GM23338 (cell line): ENCODE results near the gene ELANE. TPM values are rescaled to one million over a fixed set of nuclear protein-coding genes. Genes with fewer than 3 reads are reported as not detected.

ENCODE experiments used
- ATAC-seq: fragments of 200-7000 bp; cut with Tn5 transposase; 3 replicates; pipeline ENCODE4 v1.9.1; 2020
- DNase-seq: peaks from one replicate; pipeline ENCODE4 v3.0.0-alpha.2; 2015; ENCODE audit warnings: low spot score
- H2AFZ ChIP-seq: fragments of 200-600 bp; sonication (generic); 2 replicates; pipeline ENCODE4 v1.8.0; 2016; ENCODE audit warnings: antibody characterized with exemption, mild to moderate bottlenecking, moderate library complexity
- H3F3A ChIP-seq: fragments of 200-600 bp; sonication (generic); replicated peaks from 2 replicates; pipeline ENCODE4 v1.8.0; 2017; ENCODE audit warnings: antibody characterized with exemption, mixed run types, low read depth
- H3K27ac ChIP-seq: fragments of 200-600 bp; sonication (generic); 2 replicates; pipeline ENCODE4 v1.6.1; 2016; ENCODE audit warnings: low read depth
- H3K27me3 ChIP-seq: fragments of 200-600 bp; sonication (generic); 2 replicates; pipeline ENCODE4 v1.8.0; 2016; ENCODE audit warnings: mild to moderate bottlenecking, mixed run types, moderate library complexity; ENCODE audit not compliant: insufficient read depth
- H3K36me3 ChIP-seq: fragments of 200-600 bp; sonication (generic); 2 replicates; pipeline ENCODE4 v1.8.0; 2016; ENCODE audit warnings: mild to moderate bottlenecking; ENCODE audit not compliant: insufficient read depth
- H3K4me1 ChIP-seq: fragments of 200-600 bp; sonication (generic); 2 replicates; pipeline ENCODE4 v1.8.0; 2016; ENCODE audit warnings: mild to moderate bottlenecking, moderate library complexity; ENCODE audit not compliant: insufficient read depth
- H3K4me2 ChIP-seq: fragments of 200-600 bp; sonication (generic); 2 replicates; pipeline ENCODE4 v1.7.1; 2017; ENCODE audit warnings: mixed run types
- H3K4me3 ChIP-seq: fragments of 200-600 bp; sonication (generic); 2 replicates; pipeline ENCODE4 v1.6.1; 2016; ENCODE audit warnings: mixed run types
- H3K79me2 ChIP-seq: fragments of 200-600 bp; sonication (generic); replicated peaks from 2 replicates; pipeline ENCODE4 v1.8.0; 2017; ENCODE audit warnings: mild to moderate bottlenecking; ENCODE audit not compliant: insufficient read depth
- H3K9me2 ChIP-seq: fragments of 200-600 bp; sonication (generic); 2 replicates; pipeline ENCODE4 v1.8.0; 2017; ENCODE audit not compliant: insufficient read depth
- H4K20me1 ChIP-seq: fragments of 200-600 bp; sonication (generic); replicated peaks from 2 replicates; pipeline ENCODE4 v1.8.0; 2017; ENCODE audit warnings: mild to moderate bottlenecking; ENCODE audit not compliant: insufficient read depth
- H3K27ac Mint-ChIP-seq: 2 replicates; pipeline ENCODE4 v1.8.0; 2020; ENCODE audit warnings: inconsistent platforms, mild to moderate bottlenecking, moderate library complexity, mixed read lengths
- H3K27me3 Mint-ChIP-seq: 3 replicates; pipeline ENCODE4 v1.8.0; 2022; ENCODE audit warnings: low read depth, mild to moderate bottlenecking, moderate library complexity, mixed read lengths, inconsistent platforms; ENCODE audit not compliant: insufficient read depth, poor library complexity
- H3K36me3 Mint-ChIP-seq: 3 replicates; pipeline ENCODE4 v1.8.0; 2021; ENCODE audit warnings: low read depth, mild to moderate bottlenecking, inconsistent platforms, moderate library complexity, mixed read lengths
- H3K4me1 Mint-ChIP-seq: 3 replicates; pipeline ENCODE4 v1.8.0; 2020; ENCODE audit warnings: mild to moderate bottlenecking, inconsistent platforms, mixed read lengths
- H3K4me3 Mint-ChIP-seq: 3 replicates; pipeline ENCODE4 v1.8.0; 2021; ENCODE audit warnings: moderate library complexity, mild to moderate bottlenecking, inconsistent platforms, mixed read lengths
- H3K9me3 Mint-ChIP-seq: 3 replicates; pipeline ENCODE4 v1.8.0; 2020; ENCODE audit warnings: moderate library complexity, mild to moderate bottlenecking, inconsistent platforms, mixed read lengths
- CREB1 ChIP-seq: fragments of 250-450 bp; sonication (Bioruptor Pico); IDR thresholded peaks from 2 replicates; pipeline ENCODE4 v1.5.0; 2020; ENCODE audit warnings: low read depth, mild to moderate bottlenecking, moderate library complexity
- CTCF ChIP-seq, 2 experiments: fragments of 200-600 bp in 1 of 2; sonication (generic) in 1 of 2; conservative IDR thresholded peaks; 2 replicates each; pipeline versions ENCODE4 v1.5.1 to v1.6.1; 2016 to 2017; ENCODE audit warnings: antibody characterized with exemption in 2 of 2, low read depth in 2 of 2, mild to moderate bottlenecking in 2 of 2, moderate library complexity in 1 of 2
- ETS1 ChIP-seq: IDR thresholded peaks from 2 replicates; pipeline ENCODE4 v1.6.1; 2016; ENCODE audit warnings: antibody characterized with exemption
- EZH2phosphoT487 ChIP-seq: fragments of 200-600 bp; sonication (generic); IDR thresholded peaks from one replicate; pipeline ENCODE4 v1.8.1; 2018; ENCODE audit warnings: antibody characterized with exemption; ENCODE audit not compliant: unreplicated experiment
- JUNB ChIP-seq: IDR thresholded peaks from one replicate; pipeline ENCODE4 v1.6.1; 2016; ENCODE audit warnings: antibody characterized with exemption; ENCODE audit not compliant: unreplicated experiment
- NANOG ChIP-seq: IDR thresholded peaks from 2 replicates; pipeline ENCODE4 v1.6.1; 2016; ENCODE audit warnings: antibody characterized with exemption, borderline replicate concordance
- POLR2AphosphoS5 ChIP-seq: IDR thresholded peaks from 2 replicates; pipeline ENCODE4 v1.6.1; 2016; ENCODE audit warnings: antibody characterized with exemption, low read depth
- REST ChIP-seq: IDR thresholded peaks from one replicate; pipeline ENCODE4 v1.6.1; 2018; ENCODE audit warnings: antibody characterized with exemption; ENCODE audit not compliant: unreplicated experiment
- STAT1 ChIP-seq: IDR thresholded peaks from one replicate; pipeline ENCODE4 v1.6.1; 2016; ENCODE audit warnings: antibody characterized with exemption; ENCODE audit not compliant: unreplicated experiment
- ZNF114 ChIP-seq: fragments of 250-450 bp; sonication (Bioruptor Pico); IDR thresholded peaks from 2 replicates; pipeline ENCODE4 v1.5.0; 2020; ENCODE audit warnings: mild to moderate bottlenecking, moderate library complexity
- ZNF331 ChIP-seq: fragments of 250-450 bp; sonication (Bioruptor Pico); IDR thresholded peaks from 2 replicates; pipeline ENCODE4 v1.5.0; 2020; ENCODE audit warnings: low read depth, mild to moderate bottlenecking, moderate library complexity
- polyA plus RNA-seq: library from polyadenylated mRNA; unstranded; fragments of >200 nt; fragmentation: Nextera tagmentation; extraction: Ambion mirVana; gene quantifications from 2 replicates; pipeline ENCODE4 v1.2.1, GENCODE V29; 2016
- total RNA-seq: library from RNA; depleted of rRNA; stranded (reverse); fragments of >200 nt; shearing (Covaris generic); gene quantifications from 2 replicates; pipeline ENCODE4 v1.2.3, GENCODE V29; 2014

The ELANE gene
- total and polyA plus RNA-seq, 2 experiments from 2014 or later: not detected

GRCh38 chr19:823565-824121 lies 28.5 kb upstream of the ELANE start:
- Histone ChIP-seq H3K27ac (no peak overlapping the region), H3F3A (no peaks in the 10 kb centered on the region), H3K9me2 (no peaks in the 10 kb centered on the region), H3K36me3 (no peaks in the 10 kb centered on the region), H3K4me1 (peaks cover 9% of the 10 kb centered on the region; the same call in 1 of the 2 replicates), H3K79me2 (peaks cover 17% of the 10 kb centered on the region), H4K20me1 (peaks cover 4% of the 10 kb centered on the region), H2AFZ (no peak overlapping the region), H3K4me3 (no peak overlapping the region), H3K27me3 (no peaks in the 10 kb centered on the region; the same call in 1 of the 2 replicates), H3K4me2 (peak overlapping the region; percentile 51; the same call in 1 of the 2 replicates)
- peak; percentile 11; the same call in 2 of the 3 replicates for ATAC-seq
- H3K36me3 Mint-ChIP-seq: no peaks in the 10 kb centered on the region
- no peak for DNase-seq
- peaks cover 6% of the 10 kb centered on the region; the same call in 2 of the 3 replicates for H3K4me1 Mint-ChIP-seq
- no peaks in the 10 kb centered on the region for H3K9me3 Mint-ChIP-seq
- TF ChIP-seq EZH2phosphoT487 (no peak), POLR2AphosphoS5 (no peak), CREB1 (CRISPR knock-in tag) (no peak), ZNF114 (CRISPR knock-in tag) (no peak), NANOG (no peak), CTCF (conservative IDR thresholded peaks at IDR 0.05; ENCODE audit: low read depth in 2 of 2) (no peak), ETS1 (no peak)
- H3K27ac Mint-ChIP-seq: no peak overlapping the region
- peaks cover 10% of the 10 kb centered on the region for H3K27me3 Mint-ChIP-seq
- H3K4me3 Mint-ChIP-seq: peak overlapping the region; percentile 32; the same call in 2 of the 3 replicates

- Histone ChIP-seq H3K4me3 (no peak overlapping the region), H3F3A (no peaks in the 10 kb centered on the region), H3K79me2 (peaks cover 9% of the 10 kb centered on the region), H2AFZ (no peak overlapping the region), H3K27ac (no peak overlapping the region), H3K27me3 (no peaks in the 10 kb centered on the region; the same call in 1 of the 2 replicates), H3K36me3 (no peaks in the 10 kb centered on the region), H3K4me2 (no peak overlapping the region), H4K20me1 (peaks cover 4% of the 10 kb centered on the region; the same call in 1 of the 2 replicates), H3K4me1 (peaks cover 9% of the 10 kb centered on the region; the same call in 1 of the 2 replicates), H3K9me2 (no peaks in the 10 kb centered on the region)
- H3K36me3 Mint-ChIP-seq: no peaks in the 10 kb centered on the region
- no peak overlapping the region for H3K27ac Mint-ChIP-seq
- peaks cover 6% of the 10 kb centered on the region; the same call in 2 of the 3 replicates for H3K4me1 Mint-ChIP-seq
- no peak for DNase-seq
- peaks cover 8% of the 10 kb centered on the region for H3K27me3 Mint-ChIP-seq
- TF ChIP-seq EZH2phosphoT487: no peak
- TF ChIP-seq POLR2AphosphoS5: no peak
- TF ChIP-seq ZNF331: no peak
- no peak for TF ChIP-seq STAT1
- TF ChIP-seq REST: no peak
- no peak for TF ChIP-seq CTCF (conservative IDR thresholded peaks at IDR 0.05; ENCODE audit: low read depth in 2 of 2)
- TF ChIP-seq ETS1: no peak
- TF ChIP-seq CREB1 (CRISPR knock-in tag): no peak
- no peak for TF ChIP-seq JUNB
- no peak overlapping the region for H3K4me3 Mint-ChIP-seq
- H3K9me3 Mint-ChIP-seq: no peaks in the 10 kb centered on the region
- no peak for ATAC-seq
Observed at GRCh38 chr19:824885-825284, 27.2 kb upstream of the ELANE start.
